B cell (primary cell): ENCODE measurements around the gene CDH13. TPM values are rescaled to one million over a fixed set of nuclear protein-coding genes. Genes with fewer than 3 reads are reported as not detected.

Experiments
- ATAC-seq: fragments of 200-7000 bp; cut with Tn5 transposase; one replicate; pipeline ENCODE4 v1.10.0; 2021; ENCODE audit warnings: low read depth, mild to moderate bottlenecking, moderate number of reproducible peaks, moderate library complexity
- CTCF ChIA-PET: fragments of 350-600 bp; sonication (Branson Sonifier 250); formaldehyde crosslinking; loops from one replicate; lab custom pipeline; 2021; ENCODE audit warnings: antibody characterized with exemption, inconsistent platforms; lab: Charles Lee
- POLR2A ChIA-PET: fragments of 350-600 bp; sonication (Branson Sonifier 250); formaldehyde crosslinking; loops from one replicate; lab custom pipeline; 2021; ENCODE audit warnings: antibody characterized with exemption; lab: Charles Lee
- DNase-seq: peaks from one replicate; pipeline ENCODE4 v3.0.0; 2013
- H2AFZ ChIP-seq: 2 replicates; pipeline ENCODE4 v1.6.1; 2012; ENCODE audit warnings: mild to moderate bottlenecking, low read depth, low read length; ENCODE audit not compliant: insufficient read depth, poor library complexity, severe bottlenecking
- H3K27ac ChIP-seq, 2 donors: 1 replicate in 1 of 2; 2 replicates in 1 of 2; pipeline ENCODE4 v1.5.1; 2012 to 2013; ENCODE audit warnings: low read length in 2 of 2, mild to moderate bottlenecking in 2 of 2, moderate library complexity in 1 of 2
- H3K27me3 ChIP-seq, 4 experiments: fragments of 200-600 bp in 1 of 4; sonication (generic) in 1 of 4; replicated peaks in 1 of 4; 1 replicate in 2 of 4; 2 replicates in 2 of 4; pipeline versions ENCODE4 v1.6.1 to v1.7.0; 2013 to 2016; ENCODE audit warnings: low read length in 3 of 4, mild to moderate bottlenecking in 2 of 4, mixed read lengths in 1 of 4, moderate library complexity in 1 of 4; ENCODE audit not compliant: insufficient read depth in 4 of 4, control insufficient read depth in 3 of 4; ENCODE audit errors: control extremely low read depth in 1 of 4
- H3K36me3 ChIP-seq, 2 experiments: replicated peaks in 1 of 2; 1 replicate in 1 of 2; 2 replicates in 1 of 2; pipeline versions ENCODE4 v1.6.1 to v1.7.1; 2013; ENCODE audit warnings: low read length in 1 of 2; ENCODE audit not compliant: insufficient read depth in 2 of 2, control insufficient read depth in 1 of 2; ENCODE audit errors: control extremely low read depth in 1 of 2, extremely low read depth in 1 of 2
- H3K4me1 ChIP-seq, 2 donors: fragments of 200-600 bp in 1 of 2; sonication (generic) in 1 of 2; 1 replicate in 1 of 2; 2 replicates in 1 of 2; pipeline versions ENCODE4 v1.5.1 to v1.6.1; 2013 to 2017; ENCODE audit warnings: low read length in 2 of 2; ENCODE audit not compliant: control insufficient read depth in 2 of 2, insufficient read depth in 2 of 2
- H3K4me2 ChIP-seq: replicated peaks from 2 replicates; pipeline ENCODE3; 2012; ENCODE audit warnings: mild to moderate bottlenecking, low read depth, low read length; ENCODE audit not compliant: poor library complexity, severe bottlenecking
- H3K4me3 ChIP-seq, 5 experiments: fragments of 200-600 bp in 1 of 5; sonication (generic) in 1 of 5; 1 replicate in 3 of 5; 2 replicates in 2 of 5; pipeline versions ENCODE4 v1.5.1 to v1.7.0; 2011 to 2016; ENCODE audit warnings: low read length in 4 of 5, mild to moderate bottlenecking in 4 of 5, low read depth in 2 of 5, control low read depth in 1 of 5, moderate library complexity in 1 of 5; ENCODE audit not compliant: insufficient read depth in 1 of 5; ENCODE audit errors: control extremely low read depth in 1 of 5, extremely low read depth in 1 of 5
- H3K79me2 ChIP-seq: fragments of 200-600 bp; sonication (generic); one replicate; pipeline ENCODE4 v1.6.0; 2016; ENCODE audit warnings: low read length; ENCODE audit not compliant: control insufficient read depth, insufficient read depth
- H3K9ac ChIP-seq: fragments of 200-600 bp; sonication (generic); 2 replicates; pipeline ENCODE4 v1.6.1; 2017; ENCODE audit warnings: mild to moderate bottlenecking, low read length, moderate library complexity
- H3K9me3 ChIP-seq, 3 donors: one replicate each; pipeline versions ENCODE4 v1.6.1 to v1.7.1; 2013; ENCODE audit warnings: low read length in 2 of 3; ENCODE audit not compliant: control insufficient read depth in 2 of 3, insufficient read depth in 1 of 3; ENCODE audit errors: control extremely low read depth in 1 of 3
- H4K20me1 ChIP-seq: 2 replicates; pipeline ENCODE4 v1.6.0; 2012; ENCODE audit warnings: mild to moderate bottlenecking, low read length; ENCODE audit not compliant: insufficient read depth, control insufficient read depth, poor library complexity, severe bottlenecking
- H3K27ac Mint-ChIP-seq: one replicate; pipeline ENCODE4 v1.8.0; 2021; ENCODE audit warnings: mixed read lengths
- H3K27me3 Mint-ChIP-seq: one replicate; pipeline ENCODE4 v1.8.0; 2021; ENCODE audit warnings: mixed read lengths
- H3K4me1 Mint-ChIP-seq: one replicate; pipeline ENCODE4 v1.8.0; 2021; ENCODE audit warnings: mixed read lengths
- H3K4me3 Mint-ChIP-seq: one replicate; pipeline ENCODE4 v1.8.0; 2021; ENCODE audit warnings: mixed read lengths
- H3K9me3 Mint-ChIP-seq: one replicate; pipeline ENCODE4 v1.8.0; 2022; ENCODE audit warnings: mixed read lengths; ENCODE audit not compliant: insufficient read depth
- EZH2 ChIP-seq: IDR thresholded peaks from 2 replicates; pipeline ENCODE4 v1.6.1; 2012; ENCODE audit warnings: borderline replicate concordance, low read depth, mild to moderate bottlenecking, moderate library complexity, low read length; ENCODE audit not compliant: insufficient read depth, poor library complexity, severe bottlenecking
- WGBS: methylation state at CpG from one replicate; pipeline ENCODE4 v1.1.5; 2013; ENCODE audit warnings: missing lambda C conversion rate; ENCODE audit not compliant: insufficient coverage; 5-methylcytosine and 5-hydroxymethylcytosine counted together
- intact Hi-C: fragments of 100-400 bp; cut with micrococcal nuclease; formaldehyde crosslinking; loops from one replicate; pipeline ENCODE4 v1.10.0; 2022
- polyA plus RNA-seq: library from polyadenylated mRNA; depleted of rRNA; stranded (reverse); fragments of >200 nt; gene quantifications from 2 replicates; pipeline ENCODE4 v1.2.3, GENCODE V29; 2012
- total RNA-seq, 2 donors: library from RNA; stranded (reverse); fragments of 120-200 nt in 1 of 2; gene quantifications; 1 replicate in 1 of 2; 2 replicates in 1 of 2; pipeline versions ENCODE4 v1.2.3 to v1.2.4, GENCODE V29; 2013 to 2022
- TF ChIP-seq, protein P1 (sequence below): fragments of 200-600 bp; IDR thresholded peaks from one replicate; pipeline ENCODE4 v1.8.0; 2022; ENCODE audit warnings: antibody characterized with exemption, mild to moderate bottlenecking

The CDH13 gene
- total and polyA plus RNA-seq, 2 donors (not counting 1 experiment from before 2014, with no cell fraction given), result not detected

DNA sequence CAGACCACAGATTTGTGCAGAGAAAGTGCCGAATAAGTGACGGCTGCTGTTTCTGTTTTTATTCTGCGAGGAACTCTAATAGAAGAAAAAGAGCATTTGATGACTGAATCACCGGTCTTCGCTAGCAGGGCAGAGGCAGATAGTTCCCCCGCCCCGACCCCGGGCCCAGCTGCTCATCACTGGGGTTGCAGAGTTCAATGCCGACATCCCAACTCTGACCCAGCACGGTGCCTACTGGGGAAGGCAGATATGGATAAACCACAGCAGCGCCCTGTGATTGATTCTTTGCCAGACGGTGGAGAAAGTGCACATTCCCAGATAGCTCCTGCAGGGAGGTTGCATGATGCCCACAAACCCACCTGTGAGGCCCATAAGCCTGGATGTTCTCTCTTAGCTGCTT, 823.1 kb downstream of the CDH13 start:
- H3K9me3 Mint-ChIP-seq, result no peaks in the 10 kb centered on the region
- ATAC-seq (no peak), DNase-seq (no peak)
- no peak overlapping the region for H3K27ac ChIP-seq
- no peak overlapping the region for H3K9ac ChIP-seq
- intact Hi-C loops, result no loop called here
- H3K4me1 ChIP-seq, result no peaks in the 10 kb centered on the region
- no peaks in the 10 kb centered on the region for H3K9me3 ChIP-seq
- H3K4me3 ChIP-seq, result no peak overlapping the region
- H3K27me3 ChIP-seq, result no peaks in the 10 kb centered on the region
- no peak overlapping the region for H3K27ac Mint-ChIP-seq
- H3K36me3 ChIP-seq, result no peaks in the 10 kb centered on the region
- no peaks in the 10 kb centered on the region for H4K20me1 ChIP-seq
- H3K4me2 ChIP-seq, result no peak overlapping the region
- no peak overlapping the region for H2AFZ ChIP-seq
- ChIA-PET CTCF (no interaction called here), POLR2A (no interaction called here)
- H3K27me3 Mint-ChIP-seq, result no peaks in the 10 kb centered on the region
- no peak overlapping the region for H3K4me3 Mint-ChIP-seq
- no peaks in the 10 kb centered on the region for H3K4me1 Mint-ChIP-seq
- H3K79me2 ChIP-seq, result no peaks in the 10 kb centered on the region
- WGBS, result 91% methylated on average over 12 of the region's 12 CpGs
- no peak for TF ChIP-seq EZH2
- TF ChIP-seq, protein P1, sequence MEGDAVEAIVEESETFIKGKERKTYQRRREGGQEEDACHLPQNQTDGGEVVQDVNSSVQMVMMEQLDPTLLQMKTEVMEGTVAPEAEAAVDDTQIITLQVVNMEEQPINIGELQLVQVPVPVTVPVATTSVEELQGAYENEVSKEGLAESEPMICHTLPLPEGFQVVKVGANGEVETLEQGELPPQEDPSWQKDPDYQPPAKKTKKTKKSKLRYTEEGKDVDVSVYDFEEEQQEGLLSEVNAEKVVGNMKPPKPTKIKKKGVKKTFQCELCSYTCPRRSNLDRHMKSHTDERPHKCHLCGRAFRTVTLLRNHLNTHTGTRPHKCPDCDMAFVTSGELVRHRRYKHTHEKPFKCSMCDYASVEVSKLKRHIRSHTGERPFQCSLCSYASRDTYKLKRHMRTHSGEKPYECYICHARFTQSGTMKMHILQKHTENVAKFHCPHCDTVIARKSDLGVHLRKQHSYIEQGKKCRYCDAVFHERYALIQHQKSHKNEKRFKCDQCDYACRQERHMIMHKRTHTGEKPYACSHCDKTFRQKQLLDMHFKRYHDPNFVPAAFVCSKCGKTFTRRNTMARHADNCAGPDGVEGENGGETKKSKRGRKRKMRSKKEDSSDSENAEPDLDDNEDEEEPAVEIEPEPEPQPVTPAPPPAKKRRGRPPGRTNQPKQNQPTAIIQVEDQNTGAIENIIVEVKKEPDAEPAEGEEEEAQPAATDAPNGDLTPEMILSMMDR, result no peak

DNA sequence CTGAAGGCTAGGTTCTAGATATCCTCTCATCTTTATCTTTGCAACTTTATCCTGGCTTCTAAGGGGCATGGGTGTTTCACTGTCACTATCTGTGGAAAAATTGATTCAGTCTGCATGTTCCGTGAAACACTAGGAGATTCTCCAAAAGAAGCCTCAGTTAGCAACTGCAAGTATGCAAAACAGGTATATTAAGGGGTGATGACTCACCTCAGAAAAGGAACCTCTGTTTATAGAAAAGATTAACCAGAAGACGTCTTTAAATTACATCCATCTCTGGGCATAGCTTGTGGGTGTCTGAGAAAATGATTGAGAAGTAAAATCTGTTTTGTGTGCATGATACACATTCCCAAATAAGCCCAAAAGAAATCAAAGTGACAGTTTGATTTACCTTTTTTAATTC, 827.2 kb downstream of the CDH13 start:
- H3K4me3 ChIP-seq, result no peak overlapping the region
- intact Hi-C loops, result no loop called here
- no peak overlapping the region for H3K4me2 ChIP-seq
- H3K27ac ChIP-seq, result no peak overlapping the region
- no peaks in the 10 kb centered on the region for H3K79me2 ChIP-seq
- H4K20me1 ChIP-seq, result no peaks in the 10 kb centered on the region
- H3K27ac Mint-ChIP-seq, result no peak overlapping the region
- no peak overlapping the region for H3K4me3 Mint-ChIP-seq
- no peaks in the 10 kb centered on the region for H3K9me3 ChIP-seq
- CTCF ChIA-PET, result no interaction called here
- POLR2A ChIA-PET, result no interaction called here
- DNase-seq, result no peak
- ATAC-seq, result no peak
- no peaks in the 10 kb centered on the region for H3K4me1 ChIP-seq
- no peak overlapping the region for H2AFZ ChIP-seq
- H3K27me3 Mint-ChIP-seq, result peaks cover 3% of the 10 kb centered on the region
- H3K27me3 ChIP-seq, result no peaks in the 10 kb centered on the region
- no peak for TF ChIP-seq EZH2
- TF ChIP-seq, protein P1, result no peak
- H3K9me3 Mint-ChIP-seq, result no peaks in the 10 kb centered on the region
- no CpG with 5 or more reads among the region's 2 CpGs for WGBS
- no peaks in the 10 kb centered on the region for H3K36me3 ChIP-seq
- H3K4me1 Mint-ChIP-seq, result no peaks in the 10 kb centered on the region
- no peak overlapping the region for H3K9ac ChIP-seq
